H1 (cell line): ENCODE measurements around the gene NUP62CL.
"Not testable (repeated sequence)": the region's sequence is repeated elsewhere in the genome, so short reads cannot be mapped to it uniquely, and the experiment has no call there.

ENCODE experiments used
- CBX5 ChIP-seq: fragments of 300-800, 300-1000 bp; sonication (generic); IDR thresholded peaks from 2 replicates; pipeline ENCODE4 v1.7.1; 2016; ENCODE audit warnings: antibody characterized with exemption, low read length, low read depth
- GABPA ChIP-seq: IDR thresholded peaks from 2 replicates; pipeline ENCODE4 v1.6.1; 2011; ENCODE audit warnings: mild to moderate bottlenecking, low read length, moderate library complexity, borderline replicate concordance; ENCODE audit not compliant: insufficient read depth
- RFX5 ChIP-seq: IDR thresholded peaks from 2 replicates; pipeline ENCODE4 v1.6.1; 2011; ENCODE audit warnings: low read depth, low read length, improper control_type of control experiment, borderline replicate concordance
- TF ChIP-seq, protein P1 (sequence below): IDR thresholded peaks from 2 replicates; pipeline ENCODE4 v1.6.1; 2012; ENCODE audit warnings: inconsistent platforms

DNA sequence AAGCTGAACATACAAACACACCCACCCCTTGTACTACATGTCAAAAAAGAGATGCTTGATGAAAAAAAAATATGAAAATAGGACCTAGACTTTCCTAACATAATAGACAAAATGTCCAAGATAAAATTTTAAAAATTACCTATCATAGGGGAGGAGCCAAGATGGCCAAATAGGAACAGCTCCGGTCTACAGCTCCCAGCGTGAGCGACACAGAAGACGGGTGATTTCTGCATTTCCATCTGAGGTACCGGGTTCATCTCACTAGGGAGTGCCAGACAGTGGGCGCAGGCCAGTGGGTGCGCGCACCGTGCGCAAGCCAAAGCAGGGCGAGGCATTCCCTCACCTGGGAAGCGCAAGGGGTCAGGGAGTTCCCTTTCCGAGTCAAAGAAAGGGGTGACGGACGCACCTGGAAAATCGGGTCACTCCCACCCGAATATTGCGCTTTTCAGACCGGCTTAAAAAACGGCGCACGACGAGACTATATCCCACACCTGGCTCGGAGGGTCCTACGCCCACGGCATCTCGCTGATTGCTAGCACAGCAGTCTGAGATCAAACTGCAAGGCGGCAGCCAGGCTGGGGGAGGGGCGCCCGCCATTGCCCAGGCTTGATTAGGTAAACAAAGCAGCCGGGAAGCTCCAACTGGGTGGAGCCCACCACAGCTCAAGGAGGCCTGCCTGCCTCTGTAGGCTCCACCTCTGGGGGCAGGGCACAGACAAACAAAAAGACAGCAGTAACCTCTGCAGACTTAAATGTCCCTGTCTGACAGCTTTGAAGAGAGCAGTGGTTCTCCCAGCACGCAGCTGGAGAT lies 50.4 kb downstream of the NUP62CL start:
- not testable (repeated sequence) for TF ChIP-seq RFX5, GABPA, CBX5
- TF ChIP-seq, protein P1, sequence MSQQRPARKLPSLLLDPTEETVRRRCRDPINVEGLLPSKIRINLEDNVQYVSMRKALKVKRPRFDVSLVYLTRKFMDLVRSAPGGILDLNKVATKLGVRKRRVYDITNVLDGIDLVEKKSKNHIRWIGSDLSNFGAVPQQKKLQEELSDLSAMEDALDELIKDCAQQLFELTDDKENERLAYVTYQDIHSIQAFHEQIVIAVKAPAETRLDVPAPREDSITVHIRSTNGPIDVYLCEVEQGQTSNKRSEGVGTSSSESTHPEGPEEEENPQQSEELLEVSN: not testable (repeated sequence)
